Measurements from ENCODE around the gene CDKAL1. TPM values are rescaled to one million over a fixed set of nuclear protein-coding genes. Genes with fewer than 3 reads are reported as not detected.

The CDKAL1 gene
- total RNA-seq, 2 donors from 2014 or later: 12.1 to 19.0 TPM

DNA sequence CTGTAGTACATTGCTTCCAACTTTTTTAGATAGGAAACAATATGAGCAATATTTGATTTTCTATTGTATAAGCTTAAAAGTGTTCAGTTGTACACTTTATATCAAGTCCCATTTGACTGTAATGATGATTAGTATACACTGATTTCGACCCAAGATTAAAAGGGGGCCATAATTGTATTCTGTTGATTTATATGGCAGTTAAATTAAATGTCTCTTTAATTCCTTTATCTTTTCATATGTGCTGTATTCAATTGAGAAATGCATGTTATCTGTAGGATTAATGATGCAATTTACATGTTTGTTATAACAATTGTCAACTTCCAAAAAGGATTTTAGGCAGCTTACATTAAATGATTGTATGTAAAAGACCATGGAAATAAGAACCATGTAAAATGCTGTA lies 317.5 kb downstream of the CDKAL1 start:
- WGBS: 61% methylated on average over 1 of the region's 1 CpG

DNA sequence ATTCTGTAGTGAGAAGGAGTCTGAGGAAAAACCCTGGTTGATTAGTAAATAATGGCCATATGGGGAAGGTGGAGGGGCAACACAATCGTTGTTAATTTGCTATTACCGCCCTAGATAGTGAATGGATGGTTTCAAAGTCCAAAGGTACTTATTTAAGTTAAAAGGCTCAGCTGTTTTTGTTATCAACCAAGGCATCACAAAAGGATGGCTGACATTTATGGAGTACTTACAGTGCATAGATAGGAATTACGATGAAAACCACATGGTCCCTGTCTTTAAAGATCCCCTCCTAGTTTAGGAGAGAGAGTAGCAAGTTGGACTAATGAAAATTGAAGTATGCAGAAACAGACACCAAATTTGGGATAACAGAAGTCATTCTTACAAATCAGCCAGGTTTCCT lies 319.6 kb downstream of the CDKAL1 start:
- intact Hi-C loops (cut with DNase I): no loop called here
- H3K4me3 ChIP-seq: no peak overlapping the region
- TF ChIP-seq POLR2AphosphoS5 (IDR thresholded peaks at IDR 0.05) (no peak), POLR2A (IDR thresholded peaks at IDR 0.05) (no peak)
- TF ChIP-seq, protein P1, sequence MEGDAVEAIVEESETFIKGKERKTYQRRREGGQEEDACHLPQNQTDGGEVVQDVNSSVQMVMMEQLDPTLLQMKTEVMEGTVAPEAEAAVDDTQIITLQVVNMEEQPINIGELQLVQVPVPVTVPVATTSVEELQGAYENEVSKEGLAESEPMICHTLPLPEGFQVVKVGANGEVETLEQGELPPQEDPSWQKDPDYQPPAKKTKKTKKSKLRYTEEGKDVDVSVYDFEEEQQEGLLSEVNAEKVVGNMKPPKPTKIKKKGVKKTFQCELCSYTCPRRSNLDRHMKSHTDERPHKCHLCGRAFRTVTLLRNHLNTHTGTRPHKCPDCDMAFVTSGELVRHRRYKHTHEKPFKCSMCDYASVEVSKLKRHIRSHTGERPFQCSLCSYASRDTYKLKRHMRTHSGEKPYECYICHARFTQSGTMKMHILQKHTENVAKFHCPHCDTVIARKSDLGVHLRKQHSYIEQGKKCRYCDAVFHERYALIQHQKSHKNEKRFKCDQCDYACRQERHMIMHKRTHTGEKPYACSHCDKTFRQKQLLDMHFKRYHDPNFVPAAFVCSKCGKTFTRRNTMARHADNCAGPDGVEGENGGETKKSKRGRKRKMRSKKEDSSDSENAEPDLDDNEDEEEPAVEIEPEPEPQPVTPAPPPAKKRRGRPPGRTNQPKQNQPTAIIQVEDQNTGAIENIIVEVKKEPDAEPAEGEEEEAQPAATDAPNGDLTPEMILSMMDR (IDR thresholded peaks at IDR 0.05): no peak
- whole genome bisulfite sequencing: 59% methylated on average over 3 of the region's 3 CpGs
- H3K4me1 ChIP-seq (replicated peaks): no peaks in the 10 kb centered on the region
- no peak overlapping the region for H3K27ac ChIP-seq
- no peaks in the 10 kb centered on the region for H3K9me3 ChIP-seq
- no peak for DNase-seq (ENCODE audit: low spot score)
- no peaks in the 10 kb centered on the region for H3K27me3 ChIP-seq (replicated peaks; ENCODE audit: insufficient read depth)
- no peaks in the 10 kb centered on the region for H3K36me3 ChIP-seq

More for the DNA sequence above, 317.5 kb downstream of the CDKAL1 start:
- Histone ChIP-seq H3K4me1 (replicated peaks) (no peaks in the 10 kb centered on the region), H3K4me3 (no peak overlapping the region), H3K27me3 (replicated peaks; ENCODE audit: insufficient read depth) (no peaks in the 10 kb centered on the region), H3K36me3 (no peaks in the 10 kb centered on the region), H3K27ac (no peak overlapping the region), H3K9me3 (no peaks in the 10 kb centered on the region)
- DNase-seq (ENCODE audit: low spot score): no peak
- intact Hi-C loops (cut with DNase I): no loop called here
- TF ChIP-seq POLR2AphosphoS5 (IDR thresholded peaks at IDR 0.05) (no peak), POLR2A (IDR thresholded peaks at IDR 0.05) (no peak)
- TF ChIP-seq, protein P1 (IDR thresholded peaks at IDR 0.05): no peak

DNA sequence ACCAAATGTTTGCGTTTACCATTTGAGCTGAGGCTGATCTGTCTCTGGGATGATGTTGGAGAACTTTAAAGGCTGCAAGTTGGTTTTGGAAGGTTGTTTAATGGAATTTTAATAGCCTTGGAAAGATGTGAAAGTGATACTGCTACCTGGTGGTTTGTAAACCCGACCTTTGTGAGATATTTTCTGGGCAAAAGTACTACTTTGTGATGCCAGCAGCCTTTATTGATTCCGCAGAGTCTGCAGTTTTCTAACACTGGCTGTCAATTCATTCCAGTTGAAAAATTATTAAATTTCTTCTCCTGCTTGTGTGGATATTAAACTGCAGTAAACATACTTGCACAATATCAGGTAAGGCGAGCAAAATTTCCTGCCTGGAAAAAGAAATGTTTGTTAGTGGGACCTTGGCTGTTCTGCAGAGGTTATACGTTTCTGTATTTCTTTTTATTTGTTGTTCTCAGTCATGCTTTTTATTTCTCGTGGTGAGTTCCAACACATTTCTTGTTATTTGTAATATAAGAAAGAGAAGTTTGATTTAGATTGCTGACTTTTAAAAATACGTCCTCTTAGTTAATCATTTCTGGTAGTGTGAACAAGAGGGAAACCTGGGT lies 322.5 kb downstream of the CDKAL1 start:
- intact Hi-C loops (cut with DNase I): no loop called here
- Histone ChIP-seq H3K4me1 (replicated peaks) (no peaks in the 10 kb centered on the region), H3K27me3 (replicated peaks; ENCODE audit: insufficient read depth) (no peaks in the 10 kb centered on the region), H3K9me3 (no peaks in the 10 kb centered on the region), H3K27ac (no peak overlapping the region), H3K36me3 (no peaks in the 10 kb centered on the region), H3K4me3 (no peak overlapping the region)
- WGBS: 44% methylated on average over 7 of the region's 7 CpGs
- no peak for DNase-seq (ENCODE audit: low spot score)
- TF ChIP-seq POLR2AphosphoS5 (IDR thresholded peaks at IDR 0.05) (no peak), POLR2A (IDR thresholded peaks at IDR 0.05) (no peak)
- TF ChIP-seq, protein P1 (IDR thresholded peaks at IDR 0.05): no peak

GRCh38 chr6:20861481-20861880 lies 327.2 kb downstream of the CDKAL1 start:
- Histone ChIP-seq H3K27me3 (replicated peaks; ENCODE audit: insufficient read depth) (no peaks in the 10 kb centered on the region), H3K36me3 (no peaks in the 10 kb centered on the region), H3K9me3 (no peaks in the 10 kb centered on the region), H3K27ac (no peak overlapping the region), H3K4me3 (no peak overlapping the region), H3K4me1 (replicated peaks) (no peaks in the 10 kb centered on the region)
- WGBS: 88% methylated on average over 1 of the region's 1 CpG
- DNase-seq (ENCODE audit: low spot score): no peak
- intact Hi-C loops (cut with DNase I): no loop called here
- TF ChIP-seq, protein P1 (IDR thresholded peaks at IDR 0.05): no peak

GRCh38 chr6:20866036-20866435 lies 331.8 kb downstream of the CDKAL1 start:
- intact Hi-C loops (cut with DNase I): no loop called here
- DNase-seq (ENCODE audit: low spot score): no peak
- Histone ChIP-seq H3K27me3 (replicated peaks; ENCODE audit: insufficient read depth) (no peaks in the 10 kb centered on the region), H3K36me3 (no peaks in the 10 kb centered on the region), H3K4me1 (replicated peaks) (no peaks in the 10 kb centered on the region), H3K9me3 (no peaks in the 10 kb centered on the region), H3K4me3 (no peak overlapping the region), H3K27ac (no peak overlapping the region)
- 46% methylated on average over 1 of the region's 1 CpG for WGBS
- no peak for TF ChIP-seq POLR2AphosphoS5 (IDR thresholded peaks at IDR 0.05)
- TF ChIP-seq POLR2A (IDR thresholded peaks at IDR 0.05): no peak
- TF ChIP-seq, protein P1 (IDR thresholded peaks at IDR 0.05): no peak

All from prostate gland (tissue), 2 donors.